Colonic mucosa (tissue), 4 donors: ENCODE data around the gene SAMD4A. TPM values are rescaled to one million over a fixed set of nuclear protein-coding genes. Genes with fewer than 3 reads are reported as not detected.

Source experiments
- DNase-seq: peaks from one replicate; pipeline ENCODE4 v3.0.0-alpha.2; 2020
- H3K27ac ChIP-seq: fragments of 200-600 bp; one replicate; pipeline ENCODE4 v1.8.0; 2021
- H3K27me3 ChIP-seq: fragments of 200-600 bp; one replicate; pipeline ENCODE4 v1.8.0; 2021
- H3K36me3 ChIP-seq: fragments of 200-600 bp; one replicate; pipeline ENCODE4 v1.8.0; 2021
- H3K4me1 ChIP-seq: fragments of 200-600 bp; one replicate; pipeline ENCODE4 v1.8.0; 2021; ENCODE audit warnings: mild to moderate bottlenecking
- H3K4me3 ChIP-seq: fragments of 200-600 bp; one replicate; pipeline ENCODE4 v1.8.0; 2021
- H3K9ac ChIP-seq, 2 donors: one replicate each; pipeline ENCODE4 v1.7.0; 2013; ENCODE audit warnings: control low read depth in 2 of 2, low read depth in 2 of 2, low read length in 2 of 2
- H3K9me3 ChIP-seq: fragments of 200-600 bp; one replicate; pipeline ENCODE4 v1.8.0; 2021
- intact Hi-C: fragments of 100-400 bp; cut with DNase I; formaldehyde crosslinking; loops from one replicate; pipeline ENCODE4 v1.14.1; 2022
- total RNA-seq, 2 donors: library from RNA; stranded (reverse); fragmentation: NEBNext Ultra II Directional in 1 of 2; extraction: Animal tissue kit (Norgen Biotek cat#: 25700) in 1 of 2; gene quantifications; one replicate each; pipeline ENCODE4 v1.2.1, GENCODE V29; 2021
- TF ChIP-seq, protein P1 (sequence below): fragments of 200-600 bp; IDR thresholded peaks from one replicate; pipeline ENCODE4 v1.8.0; 2022; ENCODE audit warnings: antibody characterized with exemption, mild to moderate bottlenecking
- donor health status: healthy.
- donor health status: DM: no; HTN: no; CAD: no.
- donor health status: DM: no; HTN: no; CAD: no.

Gene SAMD4A
- total RNA-seq, 2 donors from 2014 or later = 5.6 to 31.3 TPM

DNA sequence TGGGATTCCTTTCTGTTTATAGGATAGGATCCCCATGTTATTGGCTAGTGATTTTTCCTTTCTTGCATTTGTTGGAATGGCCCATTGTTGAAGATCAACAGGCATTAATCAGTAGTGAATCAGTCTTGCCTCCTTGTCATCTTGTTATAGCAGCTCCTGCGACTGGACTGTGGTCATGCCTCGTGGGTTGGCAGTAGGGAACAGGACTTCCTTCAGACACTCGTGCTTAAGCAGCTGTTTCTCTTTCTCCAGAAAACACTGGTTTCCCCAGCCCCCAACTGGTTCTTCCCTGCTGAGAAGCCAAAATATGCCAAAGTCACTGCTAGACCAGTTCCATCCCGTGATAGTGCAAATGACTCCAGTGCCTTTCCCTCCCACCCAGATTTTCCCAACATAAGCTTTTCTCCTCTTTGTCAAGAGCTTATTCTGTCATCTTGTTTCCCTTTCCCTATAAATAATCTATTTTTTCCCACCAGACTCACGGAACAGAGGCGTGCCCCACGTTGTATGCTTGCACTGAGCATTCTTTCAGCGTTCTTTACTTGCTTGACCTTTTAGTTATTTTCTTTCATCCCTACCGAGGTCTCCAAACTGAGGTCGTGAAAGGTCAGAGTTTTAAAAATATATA is 83.5 kb downstream of the SAMD4A start:
- Histone ChIP-seq H3K9me3 (no peaks in the 10 kb centered on the region), H3K9ac (no peak overlapping the region), H3K4me1 (no peaks in the 10 kb centered on the region), H3K4me3 (no peak overlapping the region), H3K27me3 (no peaks in the 10 kb centered on the region), H3K27ac (peak overlapping the region; percentile 53), H3K36me3 (no peaks in the 10 kb centered on the region)
- peak; percentile 53 for DNase-seq
- intact Hi-C loops = no loop called here
- TF ChIP-seq, protein P1, sequence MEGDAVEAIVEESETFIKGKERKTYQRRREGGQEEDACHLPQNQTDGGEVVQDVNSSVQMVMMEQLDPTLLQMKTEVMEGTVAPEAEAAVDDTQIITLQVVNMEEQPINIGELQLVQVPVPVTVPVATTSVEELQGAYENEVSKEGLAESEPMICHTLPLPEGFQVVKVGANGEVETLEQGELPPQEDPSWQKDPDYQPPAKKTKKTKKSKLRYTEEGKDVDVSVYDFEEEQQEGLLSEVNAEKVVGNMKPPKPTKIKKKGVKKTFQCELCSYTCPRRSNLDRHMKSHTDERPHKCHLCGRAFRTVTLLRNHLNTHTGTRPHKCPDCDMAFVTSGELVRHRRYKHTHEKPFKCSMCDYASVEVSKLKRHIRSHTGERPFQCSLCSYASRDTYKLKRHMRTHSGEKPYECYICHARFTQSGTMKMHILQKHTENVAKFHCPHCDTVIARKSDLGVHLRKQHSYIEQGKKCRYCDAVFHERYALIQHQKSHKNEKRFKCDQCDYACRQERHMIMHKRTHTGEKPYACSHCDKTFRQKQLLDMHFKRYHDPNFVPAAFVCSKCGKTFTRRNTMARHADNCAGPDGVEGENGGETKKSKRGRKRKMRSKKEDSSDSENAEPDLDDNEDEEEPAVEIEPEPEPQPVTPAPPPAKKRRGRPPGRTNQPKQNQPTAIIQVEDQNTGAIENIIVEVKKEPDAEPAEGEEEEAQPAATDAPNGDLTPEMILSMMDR = no peak

DNA sequence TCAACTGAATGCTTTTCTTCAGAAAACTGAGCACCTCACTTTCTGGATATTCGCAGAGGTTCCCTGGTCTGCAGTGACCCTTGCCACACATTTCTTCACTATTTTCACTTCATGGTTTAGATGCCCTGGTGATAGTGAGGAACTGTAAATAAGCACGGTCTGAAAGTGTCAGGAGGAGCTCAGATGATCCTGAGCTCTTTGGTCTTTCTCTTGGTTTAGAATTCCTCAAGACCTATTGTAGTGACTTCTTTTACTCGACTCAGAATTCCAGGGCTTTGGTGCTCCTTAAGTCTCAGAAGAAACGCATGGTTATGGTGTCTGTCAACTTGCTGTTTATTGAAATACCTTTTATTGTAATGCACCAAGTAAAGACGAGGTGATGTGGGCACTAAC is 84.0 kb downstream of the SAMD4A start:
- Histone ChIP-seq H3K36me3 (no peaks in the 10 kb centered on the region), H3K9ac (no peak overlapping the region), H3K4me3 (no peak overlapping the region), H3K9me3 (no peaks in the 10 kb centered on the region), H3K4me1 (no peaks in the 10 kb centered on the region), H3K27me3 (no peaks in the 10 kb centered on the region), H3K27ac (peak overlapping the region; percentile 53)
- no peak for DNase-seq
- TF ChIP-seq, protein P1 = no peak
- intact Hi-C loops = no loop called here

DNA sequence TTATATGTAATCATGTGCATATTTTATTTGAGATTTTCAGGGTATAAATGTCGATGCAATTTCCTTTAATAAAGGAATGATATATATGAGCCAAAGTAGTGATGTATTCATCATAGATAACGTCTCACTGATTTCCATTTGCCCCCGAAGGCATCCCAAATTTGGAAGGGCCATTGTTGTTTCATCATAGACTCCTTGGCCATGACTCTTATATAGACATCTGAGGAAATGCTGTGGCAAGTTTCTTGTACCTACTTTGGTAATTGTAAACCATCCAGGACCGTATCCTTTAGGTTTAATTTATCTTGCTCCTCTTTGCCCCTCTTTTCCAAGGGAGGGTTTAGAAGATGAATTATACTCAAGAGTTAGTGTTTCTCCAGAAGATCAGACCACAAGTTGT is 84.7 kb downstream of the SAMD4A start:
- H3K27ac ChIP-seq = peak overlapping the region; percentile 54
- intact Hi-C loops = no loop called here
- no peaks in the 10 kb centered on the region for H3K36me3 ChIP-seq
- TF ChIP-seq, protein P1 = no peak
- H3K27me3 ChIP-seq = no peaks in the 10 kb centered on the region
- H3K9me3 ChIP-seq = no peaks in the 10 kb centered on the region
- no peak overlapping the region for H3K4me3 ChIP-seq
- H3K4me1 ChIP-seq = no peaks in the 10 kb centered on the region
- no peak for DNase-seq
- H3K9ac ChIP-seq = no peak overlapping the region

DNA sequence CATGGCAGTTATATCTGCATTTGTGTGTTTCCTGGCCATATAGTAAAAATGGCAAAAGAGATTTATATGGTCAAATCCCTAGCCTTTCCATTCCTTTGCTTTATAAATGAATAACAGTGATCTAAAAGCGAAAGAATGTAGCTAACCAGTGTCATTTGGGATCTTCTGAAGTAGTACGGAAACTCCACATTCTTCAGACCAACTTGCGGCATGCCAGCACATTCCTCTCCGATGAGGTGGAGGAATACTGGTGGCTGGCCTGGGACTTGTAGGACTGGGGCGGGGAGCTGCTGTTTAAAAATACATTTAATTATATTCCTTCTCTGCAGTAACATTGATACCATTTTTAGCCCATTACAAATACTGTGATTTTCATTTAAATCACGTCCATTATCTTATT is 85.3 kb downstream of the SAMD4A start:
- H3K27me3 ChIP-seq = no peaks in the 10 kb centered on the region
- H3K27ac ChIP-seq = peak overlapping the region; percentile 54
- no peaks in the 10 kb centered on the region for H3K4me1 ChIP-seq
- H3K9ac ChIP-seq = no peak overlapping the region
- no peak overlapping the region for H3K4me3 ChIP-seq
- no peaks in the 10 kb centered on the region for H3K9me3 ChIP-seq
- intact Hi-C loops = no loop called here
- TF ChIP-seq, protein P1 = no peak
- peak; percentile 44 for DNase-seq
- H3K36me3 ChIP-seq = no peaks in the 10 kb centered on the region

DNA sequence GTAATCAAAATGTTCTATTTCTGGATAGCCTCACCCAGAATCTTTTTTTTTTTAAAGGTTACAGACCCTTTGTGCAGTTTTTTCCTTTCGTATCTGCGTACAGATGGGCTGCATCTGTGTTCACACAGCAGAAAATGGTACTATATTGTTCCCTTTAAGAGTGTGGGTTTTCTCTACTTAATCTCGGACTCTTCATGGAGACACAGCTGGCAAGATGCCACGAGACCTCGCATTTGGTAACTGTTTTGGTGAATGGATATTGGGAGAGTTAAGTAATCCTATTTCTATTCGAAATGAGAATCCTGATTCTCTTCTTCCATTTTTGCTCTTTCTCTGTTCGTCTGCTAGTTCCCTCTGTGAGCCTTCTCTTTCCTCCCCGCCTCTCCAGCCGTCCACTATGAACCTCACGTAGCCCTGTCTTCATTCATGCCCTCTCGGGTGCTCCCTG is 85.7 kb downstream of the SAMD4A start:
- no peak overlapping the region for H3K9ac ChIP-seq
- H3K4me3 ChIP-seq = no peak overlapping the region
- intact Hi-C loops = no loop called here
- H3K36me3 ChIP-seq = no peaks in the 10 kb centered on the region
- H3K27me3 ChIP-seq = no peaks in the 10 kb centered on the region
- no peaks in the 10 kb centered on the region for H3K4me1 ChIP-seq
- no peak for DNase-seq
- no peaks in the 10 kb centered on the region for H3K9me3 ChIP-seq
- H3K27ac ChIP-seq = peak overlapping the region; percentile 15
- TF ChIP-seq, protein P1 = no peak
